22Rv1 (cell line): ENCODE data around the gene DCN.
"Not testable (repeated sequence)": the region's sequence is repeated elsewhere in the genome, so short reads cannot be mapped to it uniquely, and the experiment has no call there.

Experiments used
- ZFX ChIP-seq: fragments of 450-650 bp; IDR thresholded peaks from 2 replicates; pipeline ENCODE4 v1.6.1; 2017; ENCODE audit warnings: antibody characterized with exemption, borderline replicate concordance
- TF ChIP-seq, protein P1 (sequence below): fragments of 450-650 bp; IDR thresholded peaks from 2 replicates; pipeline ENCODE4 v1.5.1; 2017; ENCODE audit warnings: mild to moderate bottlenecking

DNA sequence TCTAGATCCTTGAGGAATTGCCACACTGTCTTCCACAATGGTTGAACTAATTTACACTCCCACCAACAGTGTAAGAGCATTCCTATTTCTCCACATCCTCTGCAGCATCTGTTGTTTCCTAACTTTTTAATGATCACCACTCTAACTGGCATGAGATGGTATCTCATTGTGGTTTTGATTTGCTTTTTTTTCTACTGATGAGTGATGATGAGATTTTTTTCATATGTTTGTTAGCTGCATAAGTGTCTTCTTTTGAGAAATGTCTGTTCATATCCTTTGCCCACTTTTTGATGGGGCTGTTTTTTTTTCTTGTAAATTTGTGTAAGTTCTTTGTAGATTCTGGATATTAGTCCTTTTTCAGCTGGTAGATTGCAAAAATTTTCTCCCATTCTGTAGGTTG lies 24.7 kb upstream of the DCN start:
- TF ChIP-seq, protein P1, sequence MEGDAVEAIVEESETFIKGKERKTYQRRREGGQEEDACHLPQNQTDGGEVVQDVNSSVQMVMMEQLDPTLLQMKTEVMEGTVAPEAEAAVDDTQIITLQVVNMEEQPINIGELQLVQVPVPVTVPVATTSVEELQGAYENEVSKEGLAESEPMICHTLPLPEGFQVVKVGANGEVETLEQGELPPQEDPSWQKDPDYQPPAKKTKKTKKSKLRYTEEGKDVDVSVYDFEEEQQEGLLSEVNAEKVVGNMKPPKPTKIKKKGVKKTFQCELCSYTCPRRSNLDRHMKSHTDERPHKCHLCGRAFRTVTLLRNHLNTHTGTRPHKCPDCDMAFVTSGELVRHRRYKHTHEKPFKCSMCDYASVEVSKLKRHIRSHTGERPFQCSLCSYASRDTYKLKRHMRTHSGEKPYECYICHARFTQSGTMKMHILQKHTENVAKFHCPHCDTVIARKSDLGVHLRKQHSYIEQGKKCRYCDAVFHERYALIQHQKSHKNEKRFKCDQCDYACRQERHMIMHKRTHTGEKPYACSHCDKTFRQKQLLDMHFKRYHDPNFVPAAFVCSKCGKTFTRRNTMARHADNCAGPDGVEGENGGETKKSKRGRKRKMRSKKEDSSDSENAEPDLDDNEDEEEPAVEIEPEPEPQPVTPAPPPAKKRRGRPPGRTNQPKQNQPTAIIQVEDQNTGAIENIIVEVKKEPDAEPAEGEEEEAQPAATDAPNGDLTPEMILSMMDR: not testable (repeated sequence)
- TF ChIP-seq ZFX: not testable (repeated sequence)
